ENCODE results near the gene RHEB.

DNA sequence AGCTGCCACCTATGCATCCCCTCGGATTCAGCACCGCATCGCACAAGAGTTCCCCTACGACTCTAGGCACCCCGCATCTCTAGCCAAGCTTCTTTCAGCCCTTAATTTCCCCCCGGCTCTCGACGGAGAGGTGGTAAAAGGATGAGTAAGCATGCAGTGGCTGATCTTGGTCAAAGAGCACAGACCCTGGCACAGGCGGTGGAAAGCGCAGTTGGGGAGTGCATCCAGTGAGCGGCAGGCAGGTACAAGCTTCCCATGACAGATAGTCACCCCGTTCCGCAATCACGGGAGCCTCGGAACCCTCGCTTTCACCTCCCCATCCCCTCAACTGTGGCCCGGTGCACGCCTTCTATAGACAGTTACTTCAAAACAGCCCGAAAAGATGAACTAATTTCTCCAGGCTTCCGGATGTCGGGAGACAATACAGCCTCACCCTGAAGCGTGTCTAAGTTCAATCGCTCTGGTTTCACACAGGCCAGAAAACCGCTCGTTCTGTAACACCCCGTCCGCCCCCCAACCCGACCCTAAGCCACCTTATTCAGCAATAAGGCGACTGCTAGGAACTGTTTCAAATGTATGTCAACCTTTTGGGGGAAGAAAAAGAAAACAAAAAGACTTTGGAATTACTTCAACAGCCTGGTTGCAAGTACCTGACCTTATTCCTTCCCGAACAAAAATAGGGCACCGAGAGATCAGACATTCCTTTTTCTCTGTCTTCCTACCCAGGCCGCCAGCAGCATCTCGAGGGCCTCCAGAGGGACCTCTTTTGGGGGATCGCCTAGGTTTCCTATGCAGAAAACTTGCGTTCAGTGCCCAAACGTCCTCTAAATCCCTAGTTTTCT is 1.4 kb downstream of the RHEB start:
- TF ChIP-seq, protein P1, sequence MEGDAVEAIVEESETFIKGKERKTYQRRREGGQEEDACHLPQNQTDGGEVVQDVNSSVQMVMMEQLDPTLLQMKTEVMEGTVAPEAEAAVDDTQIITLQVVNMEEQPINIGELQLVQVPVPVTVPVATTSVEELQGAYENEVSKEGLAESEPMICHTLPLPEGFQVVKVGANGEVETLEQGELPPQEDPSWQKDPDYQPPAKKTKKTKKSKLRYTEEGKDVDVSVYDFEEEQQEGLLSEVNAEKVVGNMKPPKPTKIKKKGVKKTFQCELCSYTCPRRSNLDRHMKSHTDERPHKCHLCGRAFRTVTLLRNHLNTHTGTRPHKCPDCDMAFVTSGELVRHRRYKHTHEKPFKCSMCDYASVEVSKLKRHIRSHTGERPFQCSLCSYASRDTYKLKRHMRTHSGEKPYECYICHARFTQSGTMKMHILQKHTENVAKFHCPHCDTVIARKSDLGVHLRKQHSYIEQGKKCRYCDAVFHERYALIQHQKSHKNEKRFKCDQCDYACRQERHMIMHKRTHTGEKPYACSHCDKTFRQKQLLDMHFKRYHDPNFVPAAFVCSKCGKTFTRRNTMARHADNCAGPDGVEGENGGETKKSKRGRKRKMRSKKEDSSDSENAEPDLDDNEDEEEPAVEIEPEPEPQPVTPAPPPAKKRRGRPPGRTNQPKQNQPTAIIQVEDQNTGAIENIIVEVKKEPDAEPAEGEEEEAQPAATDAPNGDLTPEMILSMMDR (conservative IDR thresholded peaks at IDR 0.05; ENCODE audit: low read depth in 2 of 2): no peak
- no peak for TF ChIP-seq EZH2 (IDR thresholded peaks at IDR 0.05; ENCODE audit: low read depth, unreplicated experiment)
- no peak for TF ChIP-seq ZNF114 (CRISPR knock-in tag; IDR thresholded peaks at IDR 0.05)
- no peak for TF ChIP-seq POLR2AphosphoS5 (IDR thresholded peaks at IDR 0.05; ENCODE audit: low read depth)
- TF ChIP-seq JUNB (IDR thresholded peaks at IDR 0.05; ENCODE audit: unreplicated experiment): no peak
- no peak for TF ChIP-seq EZH2phosphoT487 (IDR thresholded peaks at IDR 0.05; ENCODE audit: unreplicated experiment)

All from GM23338 (cell line).